Gastrocnemius medialis (tissue), 4 donors: ENCODE measurements around the gene COL6A1.

Experiments used
- POLR2A ChIP-seq, 2 donors: fragments of 450-650 bp; IDR thresholded peaks; one replicate each; pipeline ENCODE4 v1.6.1; 2017; ENCODE audit warnings: antibody characterized with exemption in 2 of 2, mild to moderate bottlenecking in 2 of 2, moderate library complexity in 2 of 2
- TF ChIP-seq, protein P1 (sequence below), 5 experiments: fragments of 450-650 bp in 3 of 5; fragments of 200-600 bp in 2 of 5; sonication (generic) in 2 of 5; IDR thresholded peaks in 4 of 5; conservative IDR thresholded peaks in 1 of 5; 1 replicate in 4 of 5; 2 replicates in 1 of 5; pipeline ENCODE4 v1.5.1; 2016 to 2019; ENCODE audit warnings: antibody characterized with exemption in 5 of 5, mild to moderate bottlenecking in 3 of 5, moderate library complexity in 3 of 5

DNA sequence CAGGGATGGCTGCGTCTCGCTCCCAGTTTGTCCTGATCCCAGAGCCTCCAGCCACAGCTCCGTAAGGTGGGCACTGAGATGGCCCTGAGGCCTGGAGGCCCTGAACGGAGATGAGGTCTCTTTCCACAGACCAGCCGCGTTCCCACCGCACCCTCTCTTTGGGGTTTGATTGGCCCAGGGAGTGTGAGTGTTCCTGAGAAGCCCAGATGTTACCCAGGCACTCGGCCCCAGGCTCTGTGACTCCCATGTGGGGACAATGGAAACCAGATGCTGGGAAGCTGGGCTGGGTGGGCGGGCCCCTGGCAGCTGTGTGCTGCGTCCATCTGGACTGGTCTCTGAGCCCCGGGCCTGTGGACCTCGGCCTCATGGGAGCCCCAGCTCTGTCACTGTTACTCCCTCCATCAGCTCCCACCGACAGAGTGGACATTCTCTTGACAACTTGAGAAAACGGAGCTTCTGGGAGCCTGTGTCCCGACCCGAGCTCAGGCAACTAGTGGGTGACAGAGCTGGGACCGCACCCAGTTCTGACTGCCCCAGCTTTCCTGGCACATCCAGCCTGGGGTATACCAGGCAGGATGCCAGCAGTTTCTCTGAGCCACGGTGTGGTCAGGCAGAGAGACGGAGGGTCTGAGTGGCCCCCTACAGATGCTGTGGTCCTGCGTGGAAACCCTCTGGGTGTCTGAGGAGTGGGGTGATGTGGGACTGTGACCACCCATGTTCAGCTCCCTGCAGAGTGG, 9.8 kb upstream of the COL6A1 start:
- no peak for TF ChIP-seq POLR2A (IDR thresholded peaks at IDR 0.05)
- TF ChIP-seq, protein P1, sequence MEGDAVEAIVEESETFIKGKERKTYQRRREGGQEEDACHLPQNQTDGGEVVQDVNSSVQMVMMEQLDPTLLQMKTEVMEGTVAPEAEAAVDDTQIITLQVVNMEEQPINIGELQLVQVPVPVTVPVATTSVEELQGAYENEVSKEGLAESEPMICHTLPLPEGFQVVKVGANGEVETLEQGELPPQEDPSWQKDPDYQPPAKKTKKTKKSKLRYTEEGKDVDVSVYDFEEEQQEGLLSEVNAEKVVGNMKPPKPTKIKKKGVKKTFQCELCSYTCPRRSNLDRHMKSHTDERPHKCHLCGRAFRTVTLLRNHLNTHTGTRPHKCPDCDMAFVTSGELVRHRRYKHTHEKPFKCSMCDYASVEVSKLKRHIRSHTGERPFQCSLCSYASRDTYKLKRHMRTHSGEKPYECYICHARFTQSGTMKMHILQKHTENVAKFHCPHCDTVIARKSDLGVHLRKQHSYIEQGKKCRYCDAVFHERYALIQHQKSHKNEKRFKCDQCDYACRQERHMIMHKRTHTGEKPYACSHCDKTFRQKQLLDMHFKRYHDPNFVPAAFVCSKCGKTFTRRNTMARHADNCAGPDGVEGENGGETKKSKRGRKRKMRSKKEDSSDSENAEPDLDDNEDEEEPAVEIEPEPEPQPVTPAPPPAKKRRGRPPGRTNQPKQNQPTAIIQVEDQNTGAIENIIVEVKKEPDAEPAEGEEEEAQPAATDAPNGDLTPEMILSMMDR (IDR thresholded peaks at IDR 0.05 in 4 of 5, conservative IDR thresholded peaks at IDR 0.05 in 1 of 5), result no peak
